Measurements from ENCODE around the gene PRDX5.

PRDX5 gene

DNA sequence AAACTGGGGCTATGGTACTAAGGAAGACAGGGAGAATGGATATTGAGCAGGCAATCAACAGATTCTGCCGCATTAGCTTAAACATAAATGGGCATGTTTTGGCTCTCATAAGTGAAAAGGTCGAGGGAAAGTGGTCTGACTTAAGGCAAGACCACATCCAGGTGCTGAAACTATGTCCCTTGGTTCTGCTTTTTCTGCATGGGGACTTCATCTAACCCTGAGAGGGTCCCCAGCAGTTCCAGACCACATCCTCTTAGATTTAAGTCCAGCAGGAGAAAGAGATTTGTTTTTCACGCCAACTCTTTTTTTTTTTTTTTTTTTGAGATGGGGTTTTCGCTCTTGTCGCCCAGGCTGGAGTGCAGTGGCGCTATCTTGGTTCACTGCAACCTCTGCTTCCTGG is 46.5 kb downstream of the PRDX5 start:
- H3K36me3 ChIP-seq (ENCODE audit: control insufficient read depth in 2 of 2, insufficient read depth in 1 of 2, low read length in 2 of 2) = peaks cover 0 to 62% of the 10 kb centered on the region in 2 experiments; a peak in 2 of 3 replicates
- POLR2A ChIA-PET = interaction anchor here (0.7 kb wide), 1 partner anchor 363 kb away, joined by 3 read pairs; no protein-coding TSS in a partner anchor
- TF ChIP-seq ZNF148 (tag by site-specific recombination; IDR thresholded peaks at IDR 0.05; ENCODE audit: borderline replicate concordance) = no peak
- TF ChIP-seq MEIS1 (CRISPR knock-in tag; IDR thresholded peaks at IDR 0.05; ENCODE audit: borderline replicate concordance) = no peak
- TF ChIP-seq ZNF571 (tag by site-specific recombination; IDR thresholded peaks at IDR 0.05) = no peak
- no peak for TF ChIP-seq ZNF146 (tag by site-specific recombination; IDR thresholded peaks at IDR 0.05)
- no peak for TF ChIP-seq ZNF133 (tag by site-specific recombination; IDR thresholded peaks at IDR 0.05)
- CTCF ChIA-PET = interaction anchor here (2.0 kb wide), 1 partner anchor 9 kb away, joined by 8 read pairs; no protein-coding TSS in a partner anchor
- H3K4me3 ChIP-seq (ENCODE audit: low read depth, low read length) = no peak overlapping the region
- no peaks in the 10 kb centered on the region for H3K4me1 ChIP-seq (ENCODE audit: control insufficient read depth, insufficient read depth, low read length)
- no peak overlapping the region for H3K27ac ChIP-seq (ENCODE audit: extremely low read depth, low read depth, low read length)
- H3K9me3 ChIP-seq (ENCODE audit: control insufficient read depth, insufficient read depth, low read depth, low read length) = no peaks in the 10 kb centered on the region

- ChIA-PET POLR2A (interaction anchor here (0.7 kb wide), 1 partner anchor 364 kb away, joined by 3 read pairs; no protein-coding TSS in a partner anchor), CTCF (interaction anchor here (2.0 kb wide), 1 partner anchor 10 kb away, joined by 8 read pairs; no protein-coding TSS in a partner anchor)
- Histone ChIP-seq H3K4me3 (ENCODE audit: low read depth, low read length) (no peak overlapping the region), H3K4me1 (ENCODE audit: control insufficient read depth, insufficient read depth, low read length) (no peaks in the 10 kb centered on the region), H3K36me3 (ENCODE audit: control insufficient read depth in 2 of 2, insufficient read depth in 1 of 2, low read length in 2 of 2) (peaks cover 0 to 66% of the 10 kb centered on the region in 2 experiments; a peak in 2 of 3 replicates), H3K27ac (ENCODE audit: extremely low read depth, low read depth, low read length) (no peak overlapping the region), H3K9me3 (ENCODE audit: control insufficient read depth, insufficient read depth, low read depth, low read length) (no peaks in the 10 kb centered on the region)
- no peak for TF ChIP-seq KLF16 (tag by site-specific recombination; IDR thresholded peaks at IDR 0.05)
- no peak for TF ChIP-seq ZNF24 (tag by site-specific recombination; IDR thresholded peaks at IDR 0.05)
- TF ChIP-seq HIC1 (tag by site-specific recombination; IDR thresholded peaks at IDR 0.05) = no peak
- TF ChIP-seq ZNF16 (tag by site-specific recombination; IDR thresholded peaks at IDR 0.05; ENCODE audit: low read depth) = no peak
- no peak for TF ChIP-seq ZNF214 (tag by site-specific recombination; IDR thresholded peaks at IDR 0.05; ENCODE audit: borderline replicate concordance)
These were observed 47.0 kb downstream of the PRDX5 start for GRCh38 chr11:64364911-64365310.

GRCh38 chr11:64366751-64367150 is 48.8 kb downstream of the PRDX5 start:
- Histone ChIP-seq H3K27ac (ENCODE audit: extremely low read depth, low read depth, low read length) (no peak overlapping the region), H3K36me3 (ENCODE audit: control insufficient read depth in 2 of 2, insufficient read depth in 1 of 2, low read length in 2 of 2) (peaks cover 0 to 57% of the 10 kb centered on the region in 2 experiments; a peak in 2 of 3 replicates), H3K4me1 (ENCODE audit: control insufficient read depth, insufficient read depth, low read length) (no peaks in the 10 kb centered on the region), H3K9me3 (ENCODE audit: control insufficient read depth, insufficient read depth, low read depth, low read length) (no peaks in the 10 kb centered on the region), H3K4me3 (ENCODE audit: low read depth, low read length) (no peak overlapping the region)
- TF ChIP-seq ZNF148 (tag by site-specific recombination; IDR thresholded peaks at IDR 0.05; ENCODE audit: borderline replicate concordance) = no peak
- no peak for TF ChIP-seq ZEB2 (tag by site-specific recombination; IDR thresholded peaks at IDR 0.05)
- TF ChIP-seq, protein P1, sequence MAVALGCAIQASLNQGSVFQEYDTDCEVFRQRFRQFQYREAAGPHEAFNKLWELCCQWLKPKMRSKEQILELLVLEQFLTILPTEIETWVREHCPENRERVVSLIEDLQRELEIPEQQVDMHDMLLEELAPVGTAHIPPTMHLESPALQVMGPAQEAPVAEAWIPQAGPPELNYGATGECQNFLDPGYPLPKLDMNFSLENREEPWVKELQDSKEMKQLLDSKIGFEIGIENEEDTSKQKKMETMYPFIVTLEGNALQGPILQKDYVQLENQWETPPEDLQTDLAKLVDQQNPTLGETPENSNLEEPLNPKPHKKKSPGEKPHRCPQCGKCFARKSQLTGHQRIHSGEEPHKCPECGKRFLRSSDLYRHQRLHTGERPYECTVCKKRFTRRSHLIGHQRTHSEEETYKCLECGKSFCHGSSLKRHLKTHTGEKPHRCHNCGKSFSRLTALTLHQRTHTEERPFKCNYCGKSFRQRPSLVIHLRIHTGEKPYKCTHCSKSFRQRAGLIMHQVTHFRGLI (tag by site-specific recombination; IDR thresholded peaks at IDR 0.05) = no peak
- TF ChIP-seq, protein P2, sequence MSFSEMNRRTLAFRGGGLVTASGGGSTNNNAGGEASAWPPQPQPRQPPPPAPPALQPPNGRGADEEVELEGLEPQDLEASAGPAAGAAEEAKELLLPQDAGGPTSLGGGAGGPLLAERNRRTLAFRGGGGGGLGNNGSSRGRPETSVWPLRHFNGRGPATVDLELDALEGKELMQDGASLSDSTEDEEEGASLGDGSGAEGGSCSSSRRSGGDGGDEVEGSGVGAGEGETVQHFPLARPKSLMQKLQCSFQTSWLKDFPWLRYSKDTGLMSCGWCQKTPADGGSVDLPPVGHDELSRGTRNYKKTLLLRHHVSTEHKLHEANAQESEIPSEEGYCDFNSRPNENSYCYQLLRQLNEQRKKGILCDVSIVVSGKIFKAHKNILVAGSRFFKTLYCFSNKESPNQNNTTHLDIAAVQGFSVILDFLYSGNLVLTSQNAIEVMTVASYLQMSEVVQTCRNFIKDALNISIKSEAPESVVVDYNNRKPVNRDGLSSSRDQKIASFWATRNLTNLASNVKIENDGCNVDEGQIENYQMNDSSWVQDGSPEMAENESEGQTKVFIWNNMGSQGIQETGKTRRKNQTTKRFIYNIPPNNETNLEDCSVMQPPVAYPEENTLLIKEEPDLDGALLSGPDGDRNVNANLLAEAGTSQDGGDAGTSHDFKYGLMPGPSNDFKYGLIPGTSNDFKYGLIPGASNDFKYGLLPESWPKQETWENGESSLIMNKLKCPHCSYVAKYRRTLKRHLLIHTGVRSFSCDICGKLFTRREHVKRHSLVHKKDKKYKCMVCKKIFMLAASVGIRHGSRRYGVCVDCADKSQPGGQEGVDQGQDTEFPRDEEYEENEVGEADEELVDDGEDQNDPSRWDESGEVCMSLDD (tag by site-specific recombination; IDR thresholded peaks at IDR 0.05) = no peak
- TF ChIP-seq ZNF677 (tag by site-specific recombination; IDR thresholded peaks at IDR 0.05) = no peak
- CTCF ChIA-PET = interaction anchor here (0.7 to 2.5 kb wide), 4 partner anchors 11 to 283 kb away, joined by 3 to 15 read pairs (median 4); no protein-coding TSS in a partner anchor
- POLR2A ChIA-PET = no interaction called here

Data from HEK293 (cell line).